Measurements from ENCODE around the gene TBC1D2. TPM values are rescaled to one million over a fixed set of nuclear protein-coding genes. Genes with fewer than 3 reads are reported as not detected.

The TBC1D2 gene
- total and polyA plus RNA-seq, 10 of the 15 experiments (the other 5 are each of a cell fraction or from before 2014, with no cell fraction given), result 0.04 to 1.6 (median 1.1) TPM

GRCh38 chr9:98240475-98240874 is 15.0 kb downstream of the TBC1D2 start (continued):
- no peak for TF ChIP-seq PBX3 (IDR thresholded peaks at IDR 0.05; ENCODE audit: insufficient replicate concordance, low read depth, low read length)
- no peak for TF ChIP-seq NFYA (IDR thresholded peaks at IDR 0.05; ENCODE audit: borderline replicate concordance, low read depth, low read length)
- TF ChIP-seq LARP7 (IDR thresholded peaks at IDR 0.05), result no peak
- TF ChIP-seq BMI1 (IDR thresholded peaks at IDR 0.05; ENCODE audit: borderline replicate concordance), result no peak
- no peak for TF ChIP-seq SMARCA5 (IDR thresholded peaks at IDR 0.05)
- TF ChIP-seq, protein P1, sequence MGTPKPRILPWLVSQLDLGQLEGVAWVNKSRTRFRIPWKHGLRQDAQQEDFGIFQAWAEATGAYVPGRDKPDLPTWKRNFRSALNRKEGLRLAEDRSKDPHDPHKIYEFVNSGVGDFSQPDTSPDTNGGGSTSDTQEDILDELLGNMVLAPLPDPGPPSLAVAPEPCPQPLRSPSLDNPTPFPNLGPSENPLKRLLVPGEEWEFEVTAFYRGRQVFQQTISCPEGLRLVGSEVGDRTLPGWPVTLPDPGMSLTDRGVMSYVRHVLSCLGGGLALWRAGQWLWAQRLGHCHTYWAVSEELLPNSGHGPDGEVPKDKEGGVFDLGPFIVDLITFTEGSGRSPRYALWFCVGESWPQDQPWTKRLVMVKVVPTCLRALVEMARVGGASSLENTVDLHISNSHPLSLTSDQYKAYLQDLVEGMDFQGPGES (IDR thresholded peaks at IDR 0.05), result no peak

GRCh38 chr9:98236901-98237487 is 18.5 kb downstream of the TBC1D2 start:
- ChIA-PET RAD21 (ENCODE audit: unreplicated experiment) (no interaction called here), CTCF (interaction anchor here (0.6 to 1.6 kb wide), 2 partner anchors 19 to 311 kb away, joined by 3 read pairs; partner anchors contain the start of gene TBC1D2), SMC1A (ENCODE audit: uncharacterized antibody, unreplicated experiment) (interaction anchor here (0.6 to 1.1 kb wide), 2 partner anchors 20 to 39 kb away, joined by 3 to 4 read pairs; no protein-coding TSS in a partner anchor), POLR2A (no interaction called here)
- Histone ChIP-seq H4K20me1 (ENCODE audit: control insufficient read depth, insufficient read depth) (no peaks in the 10 kb centered on the region), H3K36me3 (ENCODE audit: control insufficient read depth in 2 of 2, insufficient read depth in 2 of 2, low read length in 1 of 2) (no peaks in the 10 kb centered on the region), H3K9ac (ENCODE audit: control insufficient read depth, insufficient read depth, low read length) (no peak overlapping the region), H3K4me3 (no peak overlapping the region), H3K9me3 (replicated peaks; ENCODE audit: control insufficient read depth, insufficient read depth, low read length) (no peaks in the 10 kb centered on the region), H2AFZ (ENCODE audit: control insufficient read depth, low read depth, low read length) (no peak overlapping the region), H3K27ac (ENCODE audit: control insufficient read depth, insufficient read depth) (no peak overlapping the region), H3K27me3 (replicated peaks in 1 of 2; ENCODE audit: control insufficient read depth in 2 of 2, insufficient read depth in 2 of 2, low read length in 1 of 2) (no peaks in the 10 kb centered on the region), H3K4me1 (ENCODE audit: control insufficient read depth, insufficient read depth, low read length) (no peaks in the 10 kb centered on the region), H3K79me2 (ENCODE audit: control insufficient read depth, insufficient read depth, low read length) (no peaks in the 10 kb centered on the region), H3K4me2 (ENCODE audit: control insufficient read depth, insufficient read depth) (no peak overlapping the region)
- FAIRE-seq, result no peak
- no TSS peak for BruUV-seq (replicated peaks)
- WGBS (ENCODE audit: insufficient coverage, insufficient replicate concordance, low lambda C conversion rate, missing lambda C conversion rate), result 72% methylated on average over 8 of the region's 8 CpGs
- no peak for ATAC-seq
- no peak for DNase-seq (ENCODE audit: low read depth, low spot score)
- in situ Hi-C loops (cut with MboI) (no loop called here), intact Hi-C loops (cut with micrococcal nuclease; ENCODE audit: unreplicated experiment) (no loop called here)
- TF ChIP-seq ASH2L (IDR thresholded peaks at IDR 0.05; ENCODE audit: borderline replicate concordance, low read depth) (no peak), STAT3 (IDR thresholded peaks at IDR 0.05; ENCODE audit: low read depth, low read length) (no peak), SKIL (IDR thresholded peaks at IDR 0.05; ENCODE audit: low read depth, poor library complexity, severe bottlenecking) (no peak), NRF1 (conservative IDR thresholded peaks at IDR 0.05; ENCODE audit: low read depth, low read length) (no peak), TAF1 (IDR thresholded peaks at IDR 0.05; ENCODE audit: borderline replicate concordance, low read depth, low read length) (no peak), ZNF207 (IDR thresholded peaks at IDR 0.05; ENCODE audit: borderline replicate concordance) (no peak), YBX1 (IDR thresholded peaks at IDR 0.05) (no peak), ZSCAN29 (IDR thresholded peaks at IDR 0.05) (no peak), ZNF217 (IDR thresholded peaks at IDR 0.05) (no peak), TCF3 (IDR thresholded peaks at IDR 0.05; ENCODE audit: borderline replicate concordance, insufficient read depth, low read depth, low read length) (no peak), FOXK2 (IDR thresholded peaks at IDR 0.05) (no peak), RBBP5 (conservative IDR thresholded peaks at IDR 0.05) (no peak)
